ENCODE data around the gene C17orf113.
A peak's percentile ranks its signal among the peaks of the same experiment; 100 is the strongest.
"Not testable (repeated sequence)": the region's sequence is repeated elsewhere in the genome, so short reads cannot be mapped to it uniquely, and the experiment has no call there.

Gene C17orf113

DNA sequence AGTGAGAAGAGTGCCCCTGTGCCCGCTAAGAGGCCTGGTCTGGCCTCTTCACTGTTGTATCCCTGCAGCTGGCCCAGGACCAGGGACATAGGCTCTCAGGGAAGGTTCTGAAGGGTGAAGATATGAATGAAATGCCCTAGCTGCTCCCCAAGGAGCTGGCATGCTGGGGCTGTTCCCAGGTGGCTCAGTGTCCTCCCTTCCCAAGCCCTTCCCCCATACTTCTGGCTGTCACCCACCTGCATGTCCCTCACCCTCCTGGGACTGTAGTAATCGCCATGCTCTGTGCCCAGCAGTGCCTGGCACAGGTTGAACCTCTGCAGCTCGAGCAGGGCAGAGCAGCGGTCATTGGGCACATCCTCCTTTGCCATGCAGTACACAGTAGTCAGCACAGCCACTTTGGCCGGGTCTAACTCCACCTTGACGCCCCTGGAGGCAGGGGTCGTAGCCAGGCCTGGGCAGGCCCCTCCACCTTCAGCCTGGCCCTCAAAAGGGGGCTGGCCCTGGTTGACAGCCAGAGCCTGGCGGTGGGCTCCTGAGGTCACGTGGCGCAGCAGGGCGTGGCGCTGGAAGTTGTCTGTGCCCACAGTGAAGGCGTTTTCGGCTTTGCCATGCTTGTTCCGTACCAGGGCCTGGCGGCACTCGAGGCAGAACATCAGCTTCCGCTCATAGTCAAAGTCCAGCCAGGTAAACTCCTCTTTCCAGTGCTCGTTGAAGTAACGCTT, 7.6 kb downstream of the C17orf113 start:
- DNase-seq (ENCODE audit: low read depth in 2 of 2): no peak

- no peak for DNase-seq (ENCODE audit: low read depth in 2 of 2)
These were observed 8.8 kb downstream of the C17orf113 start for GRCh38 chr17:42041619-42042018.

GRCh38 chr17:42040818-42041217, 9.6 kb downstream of the C17orf113 start:
- DNase-seq (ENCODE audit: low read depth in 2 of 2): no peak

DNA sequence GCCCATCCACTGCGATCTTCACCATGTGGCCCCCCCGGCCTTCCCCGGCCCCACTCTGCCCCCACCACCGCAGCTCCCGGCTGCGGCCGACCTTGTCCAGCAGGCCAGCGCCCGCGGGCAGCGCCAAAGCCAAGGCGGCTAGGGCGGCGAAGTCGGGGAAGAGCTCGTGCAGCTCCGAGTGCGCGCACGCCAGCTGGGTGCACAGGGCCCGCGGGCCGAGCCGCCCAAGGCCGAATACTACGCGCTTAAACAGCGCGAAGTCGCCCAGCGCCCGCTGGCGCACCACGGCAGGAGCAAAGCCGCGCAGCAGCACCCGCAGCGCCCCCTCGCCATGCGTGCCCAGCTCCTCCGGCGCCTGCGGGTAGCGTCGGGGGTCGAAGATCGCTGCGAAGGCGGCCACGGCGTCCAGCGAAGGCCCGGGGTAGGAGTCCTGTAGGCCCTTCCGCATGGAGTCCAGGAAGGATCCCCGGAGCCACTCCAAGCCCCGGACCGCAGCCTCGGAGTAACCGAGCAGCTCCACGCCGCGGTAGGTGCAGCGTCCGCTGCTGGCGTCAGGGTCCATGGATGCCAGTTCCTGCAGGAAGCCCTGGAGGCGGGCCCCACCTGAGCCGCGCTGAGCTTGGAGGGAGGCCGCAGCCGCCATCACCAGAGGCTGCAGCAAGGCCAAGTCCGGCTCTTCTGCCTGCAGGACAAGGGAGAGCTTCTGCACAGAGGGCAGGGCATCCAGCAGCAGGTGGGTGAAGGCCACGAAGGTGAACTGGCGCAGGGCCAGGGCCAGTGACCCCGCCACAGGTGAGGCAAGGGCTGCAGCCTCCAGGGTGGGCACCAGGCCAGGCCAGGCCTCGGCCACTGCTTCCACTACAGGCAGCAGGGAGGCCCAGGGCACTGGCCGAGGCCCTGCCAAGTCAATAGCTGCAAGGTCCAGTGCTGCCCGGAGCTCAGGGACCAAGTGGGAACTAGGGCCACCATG, 10.3 kb downstream of the C17orf113 start:
- no peak for DNase-seq (ENCODE audit: low read depth in 2 of 2)

GRCh38 chr17:42038221-42038973, 12.0 kb downstream of the C17orf113 start:
- DNase-seq (ENCODE audit: low read depth in 2 of 2): no peak

DNA sequence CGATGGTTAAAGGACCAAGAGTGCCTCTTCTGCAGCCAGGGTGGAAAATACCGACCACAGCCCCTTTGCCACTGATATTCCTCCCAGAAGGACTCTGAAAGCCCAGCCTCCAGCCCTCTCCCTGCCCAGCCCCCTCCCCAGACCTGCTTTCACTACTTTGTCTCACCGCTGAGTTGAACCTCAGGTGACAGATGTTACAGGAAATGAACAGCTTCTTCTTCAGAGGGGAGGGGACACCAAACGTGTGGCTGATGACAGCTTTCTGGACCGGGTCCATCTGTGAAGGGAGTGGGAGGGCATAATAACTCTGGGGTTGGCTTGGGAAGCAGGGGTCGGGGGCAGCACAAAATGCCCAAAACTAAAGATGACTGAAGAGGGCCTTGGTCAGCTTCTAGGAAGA, 16.3 kb downstream of the C17orf113 start:
- no peak for DNase-seq (ENCODE audit: low read depth in 2 of 2)

GRCh38 chr17:42031584-42031983, 18.8 kb downstream of the C17orf113 start:
- DNase-seq (ENCODE audit: low read depth in 2 of 2): no peak

DNA sequence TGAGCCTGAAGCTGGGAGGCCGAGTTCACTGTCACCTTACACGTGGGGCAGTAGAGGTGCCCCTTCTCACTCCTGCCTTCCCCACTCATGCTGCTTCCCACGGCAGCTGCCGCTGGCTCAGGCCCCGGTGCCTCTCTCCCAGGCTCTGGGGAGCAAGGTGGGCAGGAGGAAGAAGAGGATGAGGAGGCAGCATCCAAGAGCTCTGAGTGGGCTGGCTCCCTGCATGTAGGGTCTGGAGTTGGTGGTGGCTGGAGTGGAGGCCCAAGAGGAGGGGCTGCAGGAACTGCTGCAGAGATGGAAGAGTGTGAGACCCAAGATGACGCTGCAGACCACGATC, 21.6 kb downstream of the C17orf113 start:
- no peak for DNase-seq (ENCODE audit: low read depth in 2 of 2)

- no peak for DNase-seq (ENCODE audit: low read depth in 2 of 2)
These were observed 22.2 kb downstream of the C17orf113 start for GRCh38 chr17:42027961-42028790.

DNA sequence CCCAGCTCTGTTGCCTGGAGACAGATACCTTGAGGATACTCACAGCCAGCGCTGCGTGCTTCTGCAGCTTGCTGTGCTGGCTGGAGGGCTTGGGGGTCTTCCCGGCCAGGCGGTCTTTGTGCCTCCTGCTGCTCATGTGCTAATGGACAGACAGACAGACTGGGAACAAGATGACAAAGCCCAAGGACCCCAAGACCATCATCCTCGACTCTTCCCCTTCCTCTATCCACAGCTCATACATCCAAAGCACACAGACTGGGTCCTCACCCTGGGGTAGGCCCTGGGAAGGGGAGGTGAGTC, 22.9 kb downstream of the C17orf113 start:
- no peak for DNase-seq (ENCODE audit: low read depth in 2 of 2)

- DNase-seq (ENCODE audit: low read depth in 2 of 2): no peak
These were observed 23.4 kb downstream of the C17orf113 start for GRCh38 chr17:42026857-42027589.

- no peak for DNase-seq (ENCODE audit: low read depth in 2 of 2)
These were observed 24.5 kb downstream of the C17orf113 start for GRCh38 chr17:42025936-42026335.

GRCh38 chr17:42025191-42025579, 25.2 kb downstream of the C17orf113 start:
- no peak for DNase-seq (ENCODE audit: low read depth in 2 of 2)

- DNase-seq (ENCODE audit: low read depth in 2 of 2): no peak
These were observed 26.7 kb downstream of the C17orf113 start for GRCh38 chr17:42023524-42024349.

- DNase-seq (ENCODE audit: low read depth in 2 of 2): not testable (repeated sequence)
These were observed 29.6 kb downstream of the C17orf113 start for GRCh38 chr17:42020845-42021244.

DNA sequence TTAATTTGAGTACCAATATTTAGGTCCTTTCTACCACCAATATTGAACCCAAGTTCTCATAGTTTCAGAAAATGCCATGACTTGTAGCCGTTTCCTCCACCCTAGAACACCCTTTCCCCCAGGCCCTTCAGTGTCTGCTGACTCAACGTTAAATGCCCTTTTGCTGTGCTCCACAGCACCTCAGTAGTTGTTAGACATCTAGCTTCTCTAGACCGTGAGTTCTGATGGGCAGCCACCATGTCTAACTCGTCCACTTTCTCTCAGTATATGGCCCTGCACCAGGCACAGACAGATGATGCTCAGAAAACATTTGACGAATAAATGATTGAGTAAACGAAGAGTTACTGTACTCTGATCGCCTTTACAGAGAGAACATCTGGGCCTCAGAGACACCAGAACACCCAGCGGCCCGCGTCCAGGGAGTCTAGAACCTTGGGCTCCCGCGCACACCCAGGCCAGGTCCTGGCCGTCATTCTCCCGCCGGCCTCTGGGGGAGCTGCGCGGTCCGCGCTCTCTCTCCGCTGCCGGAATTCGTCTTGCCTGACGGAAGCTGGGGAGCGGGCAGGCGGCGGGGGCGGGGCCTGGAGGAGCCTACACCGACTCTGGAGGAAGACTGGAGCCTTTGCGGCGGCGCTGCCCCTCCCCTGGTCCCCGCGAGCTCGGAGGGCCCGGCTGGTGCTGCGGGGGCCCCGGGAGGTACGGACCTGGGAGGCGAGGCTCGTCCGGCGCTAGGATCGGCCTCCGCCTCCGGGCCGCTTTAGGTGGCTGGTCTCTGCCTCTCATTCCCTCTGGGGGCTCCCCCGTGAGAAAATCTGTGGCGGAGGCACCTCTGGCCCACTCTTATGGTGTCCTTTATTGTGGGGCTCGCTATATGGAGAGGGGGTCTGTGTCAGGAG, 30.6 kb downstream of the C17orf113 start, which contains the start of gene NKIRAS2:
Gene NKIRAS2 (plus strand): TSS at position 582 of the 896 bp plus-strand sequence. CDS start 1,488 bp downstream, outside the sequence.
- DNase-seq (ENCODE audit: low read depth in 2 of 2): peak; percentile 86 to 89

DNA sequence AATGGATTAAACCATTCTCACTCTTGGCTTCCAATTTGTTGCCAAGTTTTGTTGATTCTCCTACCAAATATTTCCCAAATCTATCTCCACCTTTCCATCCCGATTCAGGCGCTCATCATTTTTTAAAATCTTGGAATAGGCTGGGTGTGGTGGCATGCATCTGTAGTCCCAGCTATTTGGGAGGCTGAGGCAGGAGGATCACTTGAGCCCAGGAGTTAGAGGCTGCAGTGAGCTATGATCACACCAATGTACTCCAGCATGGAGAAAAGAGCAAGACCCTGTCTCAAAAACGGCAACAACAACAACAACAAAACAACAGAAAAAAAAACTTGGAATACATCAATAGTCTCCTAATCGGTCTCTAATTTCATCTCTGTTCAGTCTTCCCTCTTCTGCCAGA, 31.4 kb downstream of the C17orf113 start:
- no peak for DNase-seq (ENCODE audit: low read depth in 2 of 2)

- DNase-seq (ENCODE audit: low read depth in 2 of 2): no peak
These were observed 32.1 kb downstream of the C17orf113 start for GRCh38 chr17:42018339-42018738.

- no peak for DNase-seq (ENCODE audit: low read depth in 2 of 2)
These were observed 32.6 kb downstream of the C17orf113 start for GRCh38 chr17:42017866-42018200.
